Endothelial cell of umbilical vein (primary cell): Measurements from ENCODE around the gene TRIM13. TPM values are rescaled to one million over a fixed set of nuclear protein-coding genes. Genes with fewer than 3 reads are reported as not detected.

Experiments used
- BruUV-seq: library from RNA; stranded (reverse); fragments of 400-500 nt; replicated peaks from 2 replicates; lab custom pipeline; 2021; lab: Mats Ljungman, UMichigan
- CTCF ChIA-PET: fragments of 300-600, 350-600 bp; sonication (Branson Sonifier 250); formaldehyde crosslinking; loops from one replicate; lab custom pipeline; 2021; ENCODE audit warnings: antibody characterized with exemption, inconsistent platforms; lab: Charles Lee
- POLR2A ChIA-PET: fragments of 300-600, 350-600 bp; sonication (Branson Sonifier 250); formaldehyde crosslinking; loops from one replicate; lab custom pipeline; 2021; ENCODE audit warnings: antibody characterized with exemption, inconsistent platforms; lab: Charles Lee
- DNase-seq: peaks from one replicate; pipeline ENCODE4 v3.0.0-alpha.2; 2011; ENCODE audit warnings: low read depth, low spot score
- FAIRE-seq: peaks from 2 replicates; lab custom pipeline; 2011; peaks lifted over from hg19 to GRCh38; lab: Jason Lieb, UNC
- H2AFZ ChIP-seq: 2 replicates; pipeline ENCODE4 v1.6.0; 2012; ENCODE audit warnings: low read depth, low read length, control low read depth, inconsistent platforms
- H3K27ac ChIP-seq: 2 replicates; pipeline ENCODE4 v1.5.1; 2011; ENCODE audit warnings: low read depth, mild to moderate bottlenecking, control low read depth, low read length, moderate library complexity; ENCODE audit not compliant: insufficient read depth
- H3K27me3 ChIP-seq, 2 experiments: 2 replicates each; pipeline versions ENCODE4 v1.6.0 to v1.6.1; 2011; ENCODE audit warnings: low read length in 2 of 2, mixed read lengths in 1 of 2; ENCODE audit not compliant: control insufficient read depth in 2 of 2, insufficient read depth in 2 of 2
- H3K36me3 ChIP-seq, 2 experiments: 2 replicates in 1 of 2; 3 replicates in 1 of 2; pipeline ENCODE4 v1.5.1; 2011; ENCODE audit warnings: low read length in 2 of 2, mild to moderate bottlenecking in 1 of 2, moderate library complexity in 1 of 2; ENCODE audit not compliant: control insufficient read depth in 2 of 2, insufficient read depth in 2 of 2; ENCODE audit errors: extremely low read depth in 1 of 2
- H3K4me1 ChIP-seq: 3 replicates; pipeline ENCODE4 v1.5.1; 2011; ENCODE audit warnings: mild to moderate bottlenecking, low read length; ENCODE audit not compliant: control insufficient read depth, insufficient read depth; ENCODE audit errors: extremely low read depth
- H3K4me2 ChIP-seq: 2 replicates; pipeline ENCODE4 v1.6.1; 2011; ENCODE audit warnings: low read length, control low read depth, mixed read lengths; ENCODE audit not compliant: insufficient read depth
- H3K4me3 ChIP-seq, 3 experiments: fragments of 200-600 bp in 1 of 3; sonication (generic), shearing (Covaris generic) in 1 of 3; replicated peaks in 1 of 3; 2 replicates each; pipeline ENCODE4 v1.5.1; 2011 to 2016; ENCODE audit warnings: control low read depth in 3 of 3, low read length in 3 of 3, mild to moderate bottlenecking in 2 of 3, inconsistent platforms in 1 of 3, low read depth in 1 of 3, moderate library complexity in 1 of 3; ENCODE audit not compliant: insufficient read depth in 1 of 3
- H3K79me2 ChIP-seq: 2 replicates; pipeline ENCODE4 v1.6.0; 2012; ENCODE audit warnings: low read length, inconsistent platforms; ENCODE audit not compliant: control insufficient read depth, insufficient read depth
- H3K9ac ChIP-seq: replicated peaks from 2 replicates; pipeline ENCODE3; 2011; ENCODE audit warnings: low read length, control low read depth; ENCODE audit not compliant: insufficient read depth; ENCODE audit errors: extremely low read depth
- H3K9me1 ChIP-seq: replicated peaks from 3 replicates; pipeline ENCODE4 v1.6.0; 2011; ENCODE audit warnings: mild to moderate bottlenecking, low read length; ENCODE audit not compliant: control insufficient read depth, insufficient read depth; ENCODE audit errors: extremely low read depth
- H3K9me3 ChIP-seq: replicated peaks from 2 replicates; pipeline ENCODE4 v1.5.1; 2012; ENCODE audit warnings: low read length, inconsistent platforms; ENCODE audit not compliant: control insufficient read depth, insufficient read depth
- H4K20me1 ChIP-seq: replicated peaks from 2 replicates; pipeline ENCODE3; 2011; ENCODE audit warnings: mild to moderate bottlenecking, low read length; ENCODE audit not compliant: control insufficient read depth, insufficient read depth; ENCODE audit errors: extremely low read depth
- EZH2 ChIP-seq: IDR thresholded peaks from 2 replicates; pipeline ENCODE4 v1.6.1; 2012; ENCODE audit warnings: borderline replicate concordance, low read depth, mild to moderate bottlenecking, moderate library complexity, low read length, inconsistent platforms; ENCODE audit not compliant: severe bottlenecking
- FOS ChIP-seq: IDR thresholded peaks from 2 replicates; pipeline ENCODE4 v1.6.1; 2011; ENCODE audit warnings: mild to moderate bottlenecking, low read length, moderate library complexity, borderline replicate concordance; ENCODE audit not compliant: insufficient read depth
- GATA2 ChIP-seq: IDR thresholded peaks from 2 replicates; pipeline ENCODE4 v1.7.0; 2011; ENCODE audit warnings: low read depth, mild to moderate bottlenecking, moderate library complexity, mixed read lengths, low read length; ENCODE audit not compliant: insufficient read length, insufficient read depth
- JUN ChIP-seq: IDR thresholded peaks from 2 replicates; pipeline ENCODE4 v1.6.1; 2011; ENCODE audit warnings: borderline replicate concordance, low read depth; ENCODE audit not compliant: insufficient read length, insufficient read depth
- MAX ChIP-seq: IDR thresholded peaks from 2 replicates; pipeline ENCODE4 v1.6.1; 2011; ENCODE audit not compliant: insufficient read depth, insufficient read length
- MYC ChIP-seq: IDR thresholded peaks from one replicate; pipeline ENCODE4 v1.6.1; 2011; ENCODE audit warnings: mild to moderate bottlenecking, low read depth, low read length
- POLR2A ChIP-seq: IDR thresholded peaks from 2 replicates; pipeline ENCODE4 v1.6.1; 2012; ENCODE audit warnings: low read depth, mild to moderate bottlenecking, control low read depth, low read length
- POLR2AphosphoS5 ChIP-seq: IDR thresholded peaks from 2 replicates; pipeline ENCODE4 v1.6.1; 2012; ENCODE audit warnings: low read depth, mild to moderate bottlenecking, control low read depth, low read length, moderate library complexity; ENCODE audit not compliant: insufficient read depth
- dilution Hi-C: fragments of 300-500 bp; cut with MboI; formaldehyde crosslinking; loops from one replicate; pipeline ENCODE4 v1.15.0; 2019; ENCODE audit warnings: low sequenced_read_pairs; ENCODE audit not compliant: extremely low pct_ligation_motif_present
- intact Hi-C: fragments of 100-400 bp; cut with micrococcal nuclease; formaldehyde crosslinking; loops from one replicate; pipeline ENCODE4 v1.10.0; 2022
- polyA plus RNA-seq, 4 experiments: library from polyadenylated mRNA; depleted of rRNA in 3 of 4; stranded (reverse) in 3 of 4; unstranded in 1 of 4; fragments of >200 nt; gene quantifications; 2 replicates each; pipeline versions ENCODE4 v1.2.1 to v1.2.3, GENCODE V29; 2011 to 2012; ENCODE audit warnings: missing spikeins in 1 of 4
- total RNA-seq: library from RNA; stranded (reverse); gene quantifications from 2 replicates; pipeline ENCODE4 v1.2.3, GENCODE V29; 2021

The TRIM13 gene
- total and polyA plus RNA-seq, 2 donors (not counting 3 experiments of a cell fraction or from before 2014, with no cell fraction given) = 12.5 to 28.2 TPM

GRCh38 chr13:50030315-50030714, 33.5 kb downstream of the TRIM13 start:
- intact Hi-C loops = no loop called here
- TF ChIP-seq MAX (no peak), MYC (no peak), POLR2A (no peak), GATA2 (no peak), EZH2 (no peak), FOS (no peak)
- CTCF ChIA-PET = no interaction called here
- DNase-seq = no peak
- no TSS peak for BruUV-seq
- H3K36me3 ChIP-seq = no peaks in the 10 kb centered on the region
- no peaks in the 10 kb centered on the region for H3K4me1 ChIP-seq
- dilution Hi-C loops = no loop called here
- no peak for FAIRE-seq
- no peaks in the 10 kb centered on the region for H3K79me2 ChIP-seq
- H3K27me3 ChIP-seq = no peaks in the 10 kb centered on the region
- no peak overlapping the region for H3K4me3 ChIP-seq
- POLR2A ChIA-PET = no interaction called here
- no peak overlapping the region for H2AFZ ChIP-seq
- H3K27ac ChIP-seq = no peak overlapping the region
- no peak overlapping the region for H3K4me2 ChIP-seq
- no peaks in the 10 kb centered on the region for H3K9me1 ChIP-seq
- no peaks in the 10 kb centered on the region for H4K20me1 ChIP-seq
- H3K9me3 ChIP-seq = no peaks in the 10 kb centered on the region
- no peak overlapping the region for H3K9ac ChIP-seq

- no peak overlapping the region for H3K4me3 ChIP-seq
- H3K4me2 ChIP-seq = no peak overlapping the region
- H3K9me1 ChIP-seq = no peaks in the 10 kb centered on the region
- H2AFZ ChIP-seq = no peak overlapping the region
- no peak overlapping the region for H3K27ac ChIP-seq
- no peak overlapping the region for H3K9ac ChIP-seq
- BruUV-seq = no TSS peak
- intact Hi-C loops (no loop called here), dilution Hi-C loops (no loop called here)
- POLR2A ChIA-PET = no interaction called here
- H4K20me1 ChIP-seq = no peaks in the 10 kb centered on the region
- no peaks in the 10 kb centered on the region for H3K27me3 ChIP-seq
- no peaks in the 10 kb centered on the region for H3K36me3 ChIP-seq
- no peak for FAIRE-seq
- no peaks in the 10 kb centered on the region for H3K9me3 ChIP-seq
- no peaks in the 10 kb centered on the region for H3K4me1 ChIP-seq
- DNase-seq = no peak
- H3K79me2 ChIP-seq = no peaks in the 10 kb centered on the region
- TF ChIP-seq MAX (no peak), EZH2 (no peak), GATA2 (no peak), MYC (no peak), FOS (no peak), JUN (no peak), POLR2AphosphoS5 (no peak), POLR2A (no peak)
- CTCF ChIA-PET = interaction anchor here (1.4 kb wide), 1 partner anchor 37 kb away, joined by 4 read pairs; the partner anchor contains the start of gene TRIM13
Measured at GRCh38 chr13:50033725-50034124, 36.9 kb downstream of the TRIM13 start.
